ENCODE data around the gene MSI2.

Gene MSI2

DNA sequence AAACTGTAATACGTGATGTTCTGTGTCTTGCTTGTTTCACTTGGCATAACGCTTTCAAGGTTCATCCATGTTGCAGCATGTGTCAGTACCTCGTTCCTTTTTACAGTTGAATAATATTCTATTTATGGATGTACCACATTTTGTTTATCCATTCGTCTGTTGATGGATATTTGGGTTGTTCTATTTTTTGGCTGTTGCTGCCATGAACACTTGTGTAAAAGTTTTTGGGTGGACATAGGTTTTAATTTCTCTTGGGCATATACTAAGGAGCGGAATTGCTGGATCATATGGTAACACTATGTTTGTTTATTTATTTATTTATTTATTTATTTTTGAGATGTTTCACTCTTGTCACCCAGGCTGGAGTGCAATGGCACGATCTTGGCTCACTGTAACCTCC lies 137.0 kb downstream of the MSI2 start:
- Histone ChIP-seq H3K27ac (ENCODE audit: low read depth, low read length) (no peak overlapping the region), H3K79me2 (ENCODE audit: control insufficient read depth, low read length) (peaks cover 81% of the 10 kb centered on the region), H3K9me3 (ENCODE audit: control insufficient read depth, insufficient read depth, low read length) (no peaks in the 10 kb centered on the region; the same call in 1 of the 2 replicates), H3K9me2 (replicated peaks; ENCODE audit: control insufficient read depth, low read length) (no peaks in the 10 kb centered on the region), H3K4me1 (ENCODE audit: control insufficient read depth, low read length) (no peaks in the 10 kb centered on the region), H3F3A (ENCODE audit: control insufficient read depth, insufficient read depth) (no peaks in the 10 kb centered on the region), H3K36me3 (ENCODE audit: control insufficient read depth, low read length) (peaks cover 16% of the 10 kb centered on the region), H3K4me3 (ENCODE audit: low read length) (no peak overlapping the region), H3K4me2 (ENCODE audit: low read length) (no peak overlapping the region), H3K27me3 (ENCODE audit: control insufficient read depth, low read length) (no peaks in the 10 kb centered on the region), H4K20me1 (ENCODE audit: control insufficient read depth, insufficient read depth, low read depth, low read length) (no peaks in the 10 kb centered on the region)
- TF ChIP-seq, protein P1, sequence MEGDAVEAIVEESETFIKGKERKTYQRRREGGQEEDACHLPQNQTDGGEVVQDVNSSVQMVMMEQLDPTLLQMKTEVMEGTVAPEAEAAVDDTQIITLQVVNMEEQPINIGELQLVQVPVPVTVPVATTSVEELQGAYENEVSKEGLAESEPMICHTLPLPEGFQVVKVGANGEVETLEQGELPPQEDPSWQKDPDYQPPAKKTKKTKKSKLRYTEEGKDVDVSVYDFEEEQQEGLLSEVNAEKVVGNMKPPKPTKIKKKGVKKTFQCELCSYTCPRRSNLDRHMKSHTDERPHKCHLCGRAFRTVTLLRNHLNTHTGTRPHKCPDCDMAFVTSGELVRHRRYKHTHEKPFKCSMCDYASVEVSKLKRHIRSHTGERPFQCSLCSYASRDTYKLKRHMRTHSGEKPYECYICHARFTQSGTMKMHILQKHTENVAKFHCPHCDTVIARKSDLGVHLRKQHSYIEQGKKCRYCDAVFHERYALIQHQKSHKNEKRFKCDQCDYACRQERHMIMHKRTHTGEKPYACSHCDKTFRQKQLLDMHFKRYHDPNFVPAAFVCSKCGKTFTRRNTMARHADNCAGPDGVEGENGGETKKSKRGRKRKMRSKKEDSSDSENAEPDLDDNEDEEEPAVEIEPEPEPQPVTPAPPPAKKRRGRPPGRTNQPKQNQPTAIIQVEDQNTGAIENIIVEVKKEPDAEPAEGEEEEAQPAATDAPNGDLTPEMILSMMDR (IDR thresholded peaks at IDR 0.05; ENCODE audit: low read depth, low read length, poor library complexity, severe bottlenecking) = no peak
- TF ChIP-seq EZH2phosphoT487 (IDR thresholded peaks at IDR 0.05; ENCODE audit: borderline replicate concordance, low read length) = no peak

DNA sequence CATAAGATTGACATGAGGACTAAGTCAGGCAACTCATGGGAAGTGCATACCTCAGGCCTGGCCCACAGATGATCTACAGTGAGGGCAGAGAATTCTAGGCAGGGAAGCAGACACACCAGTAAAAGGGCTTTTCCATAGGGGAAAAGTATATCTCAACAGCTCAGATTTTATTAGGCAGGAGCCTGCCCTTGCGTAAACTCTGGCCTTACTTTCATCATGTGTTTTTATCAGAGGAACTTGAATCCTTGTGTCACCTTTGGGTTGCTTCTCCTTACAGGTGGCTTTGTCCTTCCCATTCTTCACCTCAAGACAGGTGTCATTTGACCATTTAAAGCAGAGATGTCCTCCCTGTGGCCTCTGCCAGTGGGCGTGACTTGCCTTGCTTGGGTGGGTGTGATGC lies 138.1 kb downstream of the MSI2 start:
- peaks cover 87% of the 10 kb centered on the region for H3K79me2 ChIP-seq (ENCODE audit: control insufficient read depth, low read length)
- no peak overlapping the region for H3K27ac ChIP-seq (ENCODE audit: low read depth, low read length)
- H3K4me1 ChIP-seq (ENCODE audit: control insufficient read depth, low read length) = no peaks in the 10 kb centered on the region

GRCh38 chr17:57395721-57396321 lies 139.5 kb downstream of the MSI2 start:
- H3F3A ChIP-seq (ENCODE audit: control insufficient read depth, insufficient read depth) = no peaks in the 10 kb centered on the region
- H3K79me2 ChIP-seq (ENCODE audit: control insufficient read depth, low read length) = peaks cover 83% of the 10 kb centered on the region
- no peak overlapping the region for H3K27ac ChIP-seq (ENCODE audit: low read depth, low read length)

More for the DNA sequence above, 138.1 kb downstream of the MSI2 start:
- no peaks in the 10 kb centered on the region for H4K20me1 ChIP-seq (ENCODE audit: control insufficient read depth, insufficient read depth, low read depth, low read length)
- H3K36me3 ChIP-seq (ENCODE audit: control insufficient read depth, low read length) = peaks cover 15% of the 10 kb centered on the region
- no peaks in the 10 kb centered on the region; the same call in 1 of the 2 replicates for H3K9me3 ChIP-seq (ENCODE audit: control insufficient read depth, insufficient read depth, low read length)
- no peaks in the 10 kb centered on the region for H3F3A ChIP-seq (ENCODE audit: control insufficient read depth, insufficient read depth)
- H3K4me2 ChIP-seq (ENCODE audit: low read length) = no peak overlapping the region
- H3K4me3 ChIP-seq (ENCODE audit: low read length) = no peak overlapping the region
- TF ChIP-seq EZH2phosphoT487 (IDR thresholded peaks at IDR 0.05; ENCODE audit: borderline replicate concordance, low read length) = no peak
- TF ChIP-seq, protein P1 (IDR thresholded peaks at IDR 0.05; ENCODE audit: low read depth, low read length, poor library complexity, severe bottlenecking) = no peak
- H3K9me2 ChIP-seq (replicated peaks; ENCODE audit: control insufficient read depth, low read length) = no peaks in the 10 kb centered on the region
- H3K27me3 ChIP-seq (ENCODE audit: control insufficient read depth, low read length) = no peaks in the 10 kb centered on the region

More at GRCh38 chr17:57395721-57396321, 139.5 kb downstream of the MSI2 start:
- Histone ChIP-seq H3K4me2 (ENCODE audit: low read length) (no peak overlapping the region), H4K20me1 (ENCODE audit: control insufficient read depth, insufficient read depth, low read depth, low read length) (no peaks in the 10 kb centered on the region), H3K4me3 (ENCODE audit: low read length) (no peak overlapping the region), H3K9me3 (ENCODE audit: control insufficient read depth, insufficient read depth, low read length) (no peaks in the 10 kb centered on the region; the same call in 1 of the 2 replicates), H3K36me3 (ENCODE audit: control insufficient read depth, low read length) (peaks cover 17% of the 10 kb centered on the region), H3K4me1 (ENCODE audit: control insufficient read depth, low read length) (no peaks in the 10 kb centered on the region), H3K27me3 (ENCODE audit: control insufficient read depth, low read length) (no peaks in the 10 kb centered on the region), H3K9me2 (replicated peaks; ENCODE audit: control insufficient read depth, low read length) (no peaks in the 10 kb centered on the region)
- TF ChIP-seq, protein P1 (IDR thresholded peaks at IDR 0.05; ENCODE audit: low read depth, low read length, poor library complexity, severe bottlenecking) = no peak
- TF ChIP-seq EZH2phosphoT487 (IDR thresholded peaks at IDR 0.05; ENCODE audit: borderline replicate concordance, low read length) = no peak

Data from DOHH2 (cell line).